NCI-H128 (cell line): ENCODE measurements around the gene CAMK1D.

Experiments
- DNase-seq: peaks from one replicate; lab custom pipeline; 2025; ENCODE audit not compliant: unreplicated experiment; lab: John Stamatoyannopoulos, UW

Gene CAMK1D

GRCh38 chr10:12459762-12460161 lies 110.4 kb downstream of the CAMK1D start:
- no peak for DNase-seq

GRCh38 chr10:12463459-12463838 lies 114.1 kb downstream of the CAMK1D start:
- no peak for DNase-seq

- DNase-seq, result no peak
Measured at GRCh38 chr10:12465385-12466136, 116.2 kb downstream of the CAMK1D start.

GRCh38 chr10:12466704-12467305 lies 117.5 kb downstream of the CAMK1D start:
- DNase-seq, result no peak

GRCh38 chr10:12469345-12469744 lies 120.0 kb downstream of the CAMK1D start:
- DNase-seq, result no peak

- no peak for DNase-seq
Measured at GRCh38 chr10:12470719-12471118, 121.4 kb downstream of the CAMK1D start.

- no peak for DNase-seq
Measured at GRCh38 chr10:12471135-12471534, 121.8 kb downstream of the CAMK1D start.

GRCh38 chr10:12473491-12473890 lies 124.1 kb downstream of the CAMK1D start:
- no peak for DNase-seq

GRCh38 chr10:12474727-12475412 lies 125.5 kb downstream of the CAMK1D start:
- no peak for DNase-seq

GRCh38 chr10:12476656-12477055 lies 127.3 kb downstream of the CAMK1D start:
- DNase-seq, result no peak

- DNase-seq, result no peak
Measured at GRCh38 chr10:12479437-12479844, 130.1 kb downstream of the CAMK1D start.

GRCh38 chr10:12479924-12480323 lies 130.6 kb downstream of the CAMK1D start:
- no peak for DNase-seq

GRCh38 chr10:12480440-12480839 lies 131.1 kb downstream of the CAMK1D start:
- DNase-seq, result no peak

- no peak for DNase-seq
Measured at GRCh38 chr10:12481924-12482323, 132.6 kb downstream of the CAMK1D start.

GRCh38 chr10:12482587-12482986 lies 133.2 kb downstream of the CAMK1D start:
- DNase-seq, result no peak

GRCh38 chr10:12484002-12484918 lies 134.9 kb downstream of the CAMK1D start:
- no peak for DNase-seq

GRCh38 chr10:12484941-12485805 lies 135.8 kb downstream of the CAMK1D start:
- no peak for DNase-seq

- DNase-seq, result no peak
Measured at GRCh38 chr10:12487366-12487765, 138.0 kb downstream of the CAMK1D start.

- DNase-seq, result no peak
Measured at GRCh38 chr10:12488626-12489025, 139.3 kb downstream of the CAMK1D start.

- no peak for DNase-seq
Measured at GRCh38 chr10:12489357-12489756, 140.0 kb downstream of the CAMK1D start.
